Erythroblast (primary cell): ENCODE data around the gene SGTB.

Experiments used
- GATA1 ChIP-seq: IDR thresholded peaks from 2 replicates; pipeline ENCODE4 v1.6.1; 2011; ENCODE audit warnings: low read depth, mild to moderate bottlenecking, control low read depth, low read length, moderate library complexity
- POLR2A ChIP-seq: IDR thresholded peaks from 2 replicates; pipeline ENCODE4 v1.6.1; 2011; ENCODE audit warnings: mild to moderate bottlenecking, low read length

- TF ChIP-seq POLR2A (no peak), GATA1 (no peak)
These were observed 75.0 kb downstream of the SGTB start for GRCh38 chr5:65646938-65647337.
